H1 (cell line): ENCODE data around the gene VPS52. TPM values are rescaled to one million over a fixed set of nuclear protein-coding genes. Genes with fewer than 3 reads are reported as not detected.

ENCODE experiments used
- EP300 ChIP-seq, 2 experiments: IDR thresholded peaks; 1 replicate in 1 of 2; 2 replicates in 1 of 2; pipeline ENCODE4 v1.6.1; 2011 to 2012; ENCODE audit warnings: low read depth in 2 of 2, low read length in 2 of 2, mild to moderate bottlenecking in 2 of 2, borderline replicate concordance in 1 of 2, inconsistent platforms in 1 of 2, moderate library complexity in 1 of 2
- MAFK ChIP-seq: IDR thresholded peaks from 2 replicates; pipeline ENCODE4 v1.6.1; 2012; ENCODE audit warnings: low read depth, mild to moderate bottlenecking, improper control_type of control experiment, low read length
- POU5F1 ChIP-seq: IDR thresholded peaks from 2 replicates; pipeline ENCODE4 v1.6.1; 2011; ENCODE audit warnings: low read depth, mild to moderate bottlenecking, low read length, moderate library complexity
- TBP ChIP-seq: IDR thresholded peaks from 2 replicates; pipeline ENCODE4 v1.6.1; 2011; ENCODE audit warnings: low read depth, low read length, improper control_type of control experiment
- polyA plus RNA-seq, 7 experiments: library from polyadenylated mRNA; depleted of rRNA in 3 of 7; stranded (reverse) in 5 of 7; unstranded in 2 of 7; fragments of >200 nt in 5 of 7; fragments of 200-250 nt in 2 of 7; gene quantifications; 1 replicate in 5 of 7; 2 replicates in 1 of 7; 4 replicates in 1 of 7; pipeline versions ENCODE4 v1.2.1 to v1.2.3, GENCODE V29; 2011 to 2013; ENCODE audit warnings: missing spikeins in 2 of 7, mixed read lengths in 2 of 7
- total RNA-seq: library from RNA; stranded (reverse); fragmentation: NEBNext Ultra II Directional; extraction: Animal tissue kit (Norgen Biotek cat#: 25700); gene quantifications from 2 replicates; pipeline ENCODE4 v1.2.1, GENCODE V29; 2021
- TF ChIP-seq, protein P1 (sequence below): fragments of 300-600 bp; sonication (generic); IDR thresholded peaks from 2 replicates; pipeline ENCODE4 v1.7.1; 2012; ENCODE audit warnings: low read length, moderate library complexity, mild to moderate bottlenecking, inconsistent platforms; ENCODE audit not compliant: insufficient replicate concordance

VPS52 gene
- total and polyA plus RNA-seq, 2 of the 8 experiments (the other 6 are each of a cell fraction or from before 2014, with no cell fraction given), result 36.5 to 86.3 TPM

DNA sequence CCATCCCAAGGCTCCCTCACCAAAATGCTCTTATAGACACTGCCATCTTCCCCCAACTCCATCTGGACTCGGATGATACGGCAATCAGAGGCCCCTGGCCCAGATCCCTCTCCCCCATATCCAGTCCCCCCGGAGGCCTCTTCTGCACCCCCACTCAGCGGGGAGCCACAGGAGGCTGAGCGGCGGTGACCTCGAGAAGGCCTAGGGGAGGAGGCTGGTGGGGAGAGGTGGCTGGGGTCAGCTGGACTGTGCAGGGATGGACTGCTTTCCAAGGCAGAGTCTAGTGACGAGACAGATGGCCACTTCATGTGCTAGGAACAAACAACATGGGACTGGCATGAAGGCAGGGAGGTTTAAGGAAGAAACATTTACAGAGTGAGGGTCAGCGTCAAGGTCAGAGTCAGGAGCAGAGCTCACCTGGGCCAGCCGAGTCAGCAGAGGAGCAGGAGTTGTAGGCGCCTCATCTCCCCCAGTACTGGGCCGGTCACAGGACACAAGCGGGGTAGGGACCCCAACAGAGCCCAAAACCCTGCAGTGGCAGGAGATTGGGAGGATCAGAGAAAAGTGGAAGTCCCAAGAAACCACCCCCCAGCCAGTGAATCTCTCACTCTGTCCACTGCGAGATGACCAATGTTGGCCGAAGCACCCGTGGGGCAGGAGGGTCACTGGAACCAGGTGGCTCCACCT lies 21.5 kb upstream of the VPS52 start (continued):
- TF ChIP-seq, protein P1, sequence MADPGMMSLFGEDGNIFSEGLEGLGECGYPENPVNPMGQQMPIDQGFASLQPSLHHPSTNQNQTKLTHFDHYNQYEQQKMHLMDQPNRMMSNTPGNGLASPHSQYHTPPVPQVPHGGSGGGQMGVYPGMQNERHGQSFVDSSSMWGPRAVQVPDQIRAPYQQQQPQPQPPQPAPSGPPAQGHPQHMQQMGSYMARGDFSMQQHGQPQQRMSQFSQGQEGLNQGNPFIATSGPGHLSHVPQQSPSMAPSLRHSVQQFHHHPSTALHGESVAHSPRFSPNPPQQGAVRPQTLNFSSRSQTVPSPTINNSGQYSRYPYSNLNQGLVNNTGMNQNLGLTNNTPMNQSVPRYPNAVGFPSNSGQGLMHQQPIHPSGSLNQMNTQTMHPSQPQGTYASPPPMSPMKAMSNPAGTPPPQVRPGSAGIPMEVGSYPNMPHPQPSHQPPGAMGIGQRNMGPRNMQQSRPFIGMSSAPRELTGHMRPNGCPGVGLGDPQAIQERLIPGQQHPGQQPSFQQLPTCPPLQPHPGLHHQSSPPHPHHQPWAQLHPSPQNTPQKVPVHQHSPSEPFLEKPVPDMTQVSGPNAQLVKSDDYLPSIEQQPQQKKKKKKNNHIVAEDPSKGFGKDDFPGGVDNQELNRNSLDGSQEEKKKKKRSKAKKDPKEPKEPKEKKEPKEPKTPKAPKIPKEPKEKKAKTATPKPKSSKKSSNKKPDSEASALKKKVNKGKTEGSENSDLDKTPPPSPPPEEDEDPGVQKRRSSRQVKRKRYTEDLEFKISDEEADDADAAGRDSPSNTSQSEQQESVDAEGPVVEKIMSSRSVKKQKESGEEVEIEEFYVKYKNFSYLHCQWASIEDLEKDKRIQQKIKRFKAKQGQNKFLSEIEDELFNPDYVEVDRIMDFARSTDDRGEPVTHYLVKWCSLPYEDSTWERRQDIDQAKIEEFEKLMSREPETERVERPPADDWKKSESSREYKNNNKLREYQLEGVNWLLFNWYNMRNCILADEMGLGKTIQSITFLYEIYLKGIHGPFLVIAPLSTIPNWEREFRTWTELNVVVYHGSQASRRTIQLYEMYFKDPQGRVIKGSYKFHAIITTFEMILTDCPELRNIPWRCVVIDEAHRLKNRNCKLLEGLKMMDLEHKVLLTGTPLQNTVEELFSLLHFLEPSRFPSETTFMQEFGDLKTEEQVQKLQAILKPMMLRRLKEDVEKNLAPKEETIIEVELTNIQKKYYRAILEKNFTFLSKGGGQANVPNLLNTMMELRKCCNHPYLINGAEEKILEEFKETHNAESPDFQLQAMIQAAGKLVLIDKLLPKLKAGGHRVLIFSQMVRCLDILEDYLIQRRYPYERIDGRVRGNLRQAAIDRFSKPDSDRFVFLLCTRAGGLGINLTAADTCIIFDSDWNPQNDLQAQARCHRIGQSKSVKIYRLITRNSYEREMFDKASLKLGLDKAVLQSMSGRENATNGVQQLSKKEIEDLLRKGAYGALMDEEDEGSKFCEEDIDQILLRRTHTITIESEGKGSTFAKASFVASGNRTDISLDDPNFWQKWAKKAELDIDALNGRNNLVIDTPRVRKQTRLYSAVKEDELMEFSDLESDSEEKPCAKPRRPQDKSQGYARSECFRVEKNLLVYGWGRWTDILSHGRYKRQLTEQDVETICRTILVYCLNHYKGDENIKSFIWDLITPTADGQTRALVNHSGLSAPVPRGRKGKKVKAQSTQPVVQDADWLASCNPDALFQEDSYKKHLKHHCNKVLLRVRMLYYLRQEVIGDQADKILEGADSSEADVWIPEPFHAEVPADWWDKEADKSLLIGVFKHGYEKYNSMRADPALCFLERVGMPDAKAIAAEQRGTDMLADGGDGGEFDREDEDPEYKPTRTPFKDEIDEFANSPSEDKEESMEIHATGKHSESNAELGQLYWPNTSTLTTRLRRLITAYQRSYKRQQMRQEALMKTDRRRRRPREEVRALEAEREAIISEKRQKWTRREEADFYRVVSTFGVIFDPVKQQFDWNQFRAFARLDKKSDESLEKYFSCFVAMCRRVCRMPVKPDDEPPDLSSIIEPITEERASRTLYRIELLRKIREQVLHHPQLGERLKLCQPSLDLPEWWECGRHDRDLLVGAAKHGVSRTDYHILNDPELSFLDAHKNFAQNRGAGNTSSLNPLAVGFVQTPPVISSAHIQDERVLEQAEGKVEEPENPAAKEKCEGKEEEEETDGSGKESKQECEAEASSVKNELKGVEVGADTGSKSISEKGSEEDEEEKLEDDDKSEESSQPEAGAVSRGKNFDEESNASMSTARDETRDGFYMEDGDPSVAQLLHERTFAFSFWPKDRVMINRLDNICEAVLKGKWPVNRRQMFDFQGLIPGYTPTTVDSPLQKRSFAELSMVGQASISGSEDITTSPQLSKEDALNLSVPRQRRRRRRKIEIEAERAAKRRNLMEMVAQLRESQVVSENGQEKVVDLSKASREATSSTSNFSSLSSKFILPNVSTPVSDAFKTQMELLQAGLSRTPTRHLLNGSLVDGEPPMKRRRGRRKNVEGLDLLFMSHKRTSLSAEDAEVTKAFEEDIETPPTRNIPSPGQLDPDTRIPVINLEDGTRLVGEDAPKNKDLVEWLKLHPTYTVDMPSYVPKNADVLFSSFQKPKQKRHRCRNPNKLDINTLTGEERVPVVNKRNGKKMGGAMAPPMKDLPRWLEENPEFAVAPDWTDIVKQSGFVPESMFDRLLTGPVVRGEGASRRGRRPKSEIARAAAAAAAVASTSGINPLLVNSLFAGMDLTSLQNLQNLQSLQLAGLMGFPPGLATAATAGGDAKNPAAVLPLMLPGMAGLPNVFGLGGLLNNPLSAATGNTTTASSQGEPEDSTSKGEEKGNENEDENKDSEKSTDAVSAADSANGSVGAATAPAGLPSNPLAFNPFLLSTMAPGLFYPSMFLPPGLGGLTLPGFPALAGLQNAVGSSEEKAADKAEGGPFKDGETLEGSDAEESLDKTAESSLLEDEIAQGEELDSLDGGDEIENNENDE, result no peak
- TF ChIP-seq POU5F1 (no peak), EP300 (IDR thresholded peaks at IDR 0.05; ENCODE audit: borderline replicate concordance in 1 of 2, low read depth in 2 of 2, low read length in 2 of 2) (no peak), MAFK (no peak), TBP (no peak)
- TF ChIP-seq, all 59 proteins: peak for 0
